HCT116 (cell line): ENCODE data around the gene B3GALNT2. TPM values are rescaled to one million over a fixed set of nuclear protein-coding genes. Genes with fewer than 3 reads are reported as not detected.

Experiments used
- ATAC-seq: fragments of 200-7000 bp; cut with Tn5 transposase; 2 replicates; pipeline ENCODE4 v1.9.1; 2020; ENCODE audit warnings: mild to moderate bottlenecking, moderate library complexity
- BruUV-seq: library from RNA; stranded (reverse); fragments of 400-500 nt; replicated peaks from 2 replicates; lab custom pipeline; 2021; lab: Mats Ljungman, UMichigan
- CTCF ChIA-PET: fragments of 300-600 bp; sonication (Branson Sonifier 250); formaldehyde crosslinking; loops from one replicate; lab custom pipeline; 2021; ENCODE audit warnings: antibody characterized with exemption; lab: Charles Lee
- POLR2A ChIA-PET: fragments of 300-600, 350-600 bp; sonication (Branson Sonifier 250); formaldehyde crosslinking; loops from one replicate; lab custom pipeline; 2021; ENCODE audit warnings: antibody characterized with exemption; lab: Charles Lee
- RAD21 ChIA-PET, 2 experiments: fragments of 300-600 bp; sonication (Branson Sonifier 250); formaldehyde crosslinking; loops; one replicate each; lab custom pipeline; 2023; ENCODE audit warnings: low total read pairs in 2 of 2; ENCODE audit not compliant: uncharacterized antibody in 2 of 2, unreplicated experiment in 2 of 2, low non-redundant PET in 1 of 2; lab: Charles Lee
- DNase-seq: peaks from one replicate; pipeline ENCODE4 v3.0.0-alpha.2; 2010; ENCODE audit warnings: low read depth, low spot score
- H2AFZ ChIP-seq: fragments of 200-600 bp; shearing (Covaris generic), sonication (generic); 2 replicates; pipeline ENCODE4 v1.6.1; 2017; ENCODE audit warnings: low read depth, mixed run types, mixed read lengths, antibody characterized with exemption, low read length; ENCODE audit not compliant: poor library complexity, severe bottlenecking
- H3K27ac ChIP-seq: 2 replicates; pipeline ENCODE4 v1.5.1; 2012; ENCODE audit warnings: low read depth, low read length
- H3K27me3 ChIP-seq: fragments of 200-600 bp; sonication (generic); 2 replicates; pipeline ENCODE4 v1.6.1; 2016; ENCODE audit warnings: mixed run types, low read length, mixed read lengths; ENCODE audit not compliant: insufficient read depth
- H3K36me3 ChIP-seq, 2 experiments: fragments of 200-500 bp in 1 of 2; fragments of 200-600 bp in 1 of 2; sonication (Bioruptor generic) in 1 of 2; sonication (generic) in 1 of 2; 2 replicates each; pipeline versions ENCODE4 v1.5.1 to v1.6.1; 2014 to 2016; ENCODE audit warnings: low read length in 2 of 2, inconsistent platforms in 1 of 2, mixed read lengths in 1 of 2, mixed run types in 1 of 2; ENCODE audit not compliant: insufficient read depth in 2 of 2, control insufficient read depth in 1 of 2
- H3K4me1 ChIP-seq, 2 experiments: fragments of 200-600 bp in 1 of 2; sonication (generic) in 1 of 2; 2 replicates each; pipeline versions ENCODE4 v1.5.1 to v1.6.1; 2012 to 2017; ENCODE audit warnings: low read length in 2 of 2, inconsistent platforms in 1 of 2, mild to moderate bottlenecking in 1 of 2, mixed read lengths in 1 of 2, mixed run types in 1 of 2, moderate library complexity in 1 of 2; ENCODE audit not compliant: insufficient read depth in 2 of 2, control insufficient read depth in 1 of 2
- H3K4me2 ChIP-seq: fragments of 200-600 bp; sonication (generic); 2 replicates; pipeline ENCODE4 v1.6.1; 2017; ENCODE audit warnings: mixed run types, low read length, mixed read lengths
- H3K4me3 ChIP-seq, 2 experiments: fragments of 200-600 bp in 1 of 2; sonication (generic) in 1 of 2; replicated peaks in 1 of 2; 2 replicates each; pipeline ENCODE4 v1.5.1; 2011 to 2016; ENCODE audit warnings: low read length in 2 of 2, control low read depth in 1 of 2, low read depth in 1 of 2, mild to moderate bottlenecking in 1 of 2, mixed read lengths in 1 of 2, mixed run types in 1 of 2
- H3K79me2 ChIP-seq: fragments of 200-600 bp; sonication (generic); 2 replicates; pipeline ENCODE4 v1.6.1; 2017; ENCODE audit warnings: mild to moderate bottlenecking, mixed run types, low read length, moderate library complexity, mixed read lengths; ENCODE audit not compliant: insufficient read depth
- H3K9ac ChIP-seq: fragments of 200-600 bp; sonication (generic); 2 replicates; pipeline ENCODE4 v1.6.1; 2016; ENCODE audit warnings: low read length, mixed read lengths
- H3K9me2 ChIP-seq: fragments of 200-600 bp; sonication (generic), shearing (Covaris generic); 2 replicates; pipeline ENCODE4 v1.6.1; 2017; ENCODE audit warnings: mixed run types, mild to moderate bottlenecking, moderate library complexity; ENCODE audit not compliant: insufficient read depth
- H3K9me3 ChIP-seq, 2 experiments: fragments of 200-500 bp in 1 of 2; fragments of 200-600 bp in 1 of 2; sonication (Bioruptor generic) in 1 of 2; sonication (generic) in 1 of 2; 2 replicates each; pipeline ENCODE4 v1.6.1; 2014 to 2017; ENCODE audit warnings: low read length in 2 of 2, mixed read lengths in 2 of 2, inconsistent platforms in 1 of 2, low read depth in 1 of 2, mild to moderate bottlenecking in 1 of 2, mixed run types in 1 of 2, moderate library complexity in 1 of 2; ENCODE audit not compliant: control insufficient read depth in 1 of 2, insufficient read depth in 1 of 2
- H4K20me1 ChIP-seq: fragments of 200-600 bp; sonication (generic), shearing (Covaris generic); 2 replicates; pipeline ENCODE4 v1.6.1; 2017; ENCODE audit warnings: mixed run types, mild to moderate bottlenecking, moderate library complexity; ENCODE audit not compliant: insufficient read depth
- CBX3 ChIP-seq: IDR thresholded peaks from 2 replicates; pipeline ENCODE4 v1.6.1; 2012; ENCODE audit warnings: low read depth
- ELF1 ChIP-seq: IDR thresholded peaks from 2 replicates; pipeline ENCODE4 v1.6.1; 2012; ENCODE audit warnings: low read depth, borderline replicate concordance
- EZH2 ChIP-seq: fragments of 200-600 bp; sonication (generic); IDR thresholded peaks from 2 replicates; pipeline ENCODE4 v1.6.1; 2017; ENCODE audit warnings: antibody characterized with exemption, mixed run types
- EZH2phosphoT487 ChIP-seq: fragments of 200-600 bp; IDR thresholded peaks from 2 replicates; pipeline ENCODE4 v1.6.1; 2018; ENCODE audit warnings: antibody characterized with exemption, borderline replicate concordance
- FOSL1 ChIP-seq: IDR thresholded peaks from 2 replicates; pipeline ENCODE4 v1.6.1; 2012; ENCODE audit warnings: low read depth
- JUND ChIP-seq: IDR thresholded peaks from 2 replicates; pipeline ENCODE4 v1.6.1; 2012
- POLR2AphosphoS5 ChIP-seq: IDR thresholded peaks from 2 replicates; pipeline ENCODE4 v1.6.1; 2011; ENCODE audit warnings: mild to moderate bottlenecking, low read depth, low read length, moderate library complexity
- SIN3A ChIP-seq: IDR thresholded peaks from 2 replicates; pipeline ENCODE4 v1.6.1; 2012; ENCODE audit warnings: low read depth
- SRF ChIP-seq: IDR thresholded peaks from 2 replicates; pipeline ENCODE4 v1.6.1; 2012; ENCODE audit warnings: low read depth
- TCF7L2 ChIP-seq: IDR thresholded peaks from 2 replicates; pipeline ENCODE4 v1.7.0; 2011; ENCODE audit warnings: borderline replicate concordance, inconsistent platforms; ENCODE audit not compliant: insufficient read depth, insufficient read length; ENCODE audit errors: extremely low read depth
- YY1 ChIP-seq: IDR thresholded peaks from 2 replicates; pipeline ENCODE4 v1.6.1; 2011; ENCODE audit warnings: low read length, low read depth, moderate library complexity, mild to moderate bottlenecking; ENCODE audit not compliant: insufficient replicate concordance; ENCODE audit errors: extremely low read depth
- ZFX ChIP-seq: fragments of 450-650 bp; IDR thresholded peaks from 2 replicates; pipeline ENCODE4 v1.6.1; 2017
- intact Hi-C: fragments of 100-400 bp; cut with micrococcal nuclease; formaldehyde crosslinking; loops from 2 replicates; pipeline ENCODE4 v1.10.0; 2022
- total RNA-seq: library from RNA; stranded (reverse); gene quantifications from one replicate; pipeline ENCODE4 v1.2.1, GENCODE V29; 2021; ENCODE audit not compliant: unreplicated experiment
- TF ChIP-seq, protein P1 (sequence below): IDR thresholded peaks from 2 replicates; pipeline ENCODE4 v1.6.1; 2012; ENCODE audit warnings: low read depth
- TF ChIP-seq, protein P2 (sequence below): IDR thresholded peaks from 2 replicates; pipeline ENCODE4 v1.6.1; 2011; ENCODE audit warnings: mild to moderate bottlenecking, low read length, moderate library complexity; ENCODE audit not compliant: insufficient replicate concordance; ENCODE audit errors: extremely low read depth

B3GALNT2 gene
- total RNA-seq, 1 experiment from 2014 or later: 36.8 TPM

DNA sequence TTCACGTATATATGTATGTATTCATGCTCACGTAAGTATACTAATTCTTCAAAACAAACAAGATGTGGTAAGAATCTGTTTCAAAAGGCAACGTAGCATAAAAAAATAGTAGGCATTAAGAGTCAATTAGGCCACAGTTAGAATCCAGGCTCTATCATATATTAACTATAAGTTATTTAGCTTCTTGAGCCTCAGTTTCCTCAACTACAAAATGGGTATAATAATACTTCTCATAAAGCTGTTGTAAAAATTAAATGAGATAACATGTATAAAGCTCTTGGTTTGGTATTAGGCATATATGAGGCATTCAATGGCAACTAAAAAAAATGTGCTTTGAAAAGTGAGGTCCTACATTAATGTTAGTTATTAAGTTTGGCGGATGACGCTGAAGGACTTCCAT lies 9.2 kb downstream of the B3GALNT2 start:
- Histone ChIP-seq H3K27me3 (no peaks in the 10 kb centered on the region), H3K4me3 (no peak overlapping the region), H3K36me3 (peaks cover 12 to 21% of the 10 kb centered on the region in 2 experiments; a peak in 3 of 4 replicates), H3K27ac (no peak overlapping the region), H3K9me3 (no peaks in the 10 kb centered on the region), H3K9me2 (no peaks in the 10 kb centered on the region), H4K20me1 (0 out of 2 replicates have a peak, but pooled peaks cover 3% of the 10 kb centered on the region), H2AFZ (no peak overlapping the region), H3K9ac (no peak overlapping the region), H3K4me2 (no peak overlapping the region), H3K4me1 (peaks cover 0 to under 1% of the 10 kb centered on the region in 2 experiments; a peak in 1 of 4 replicates), H3K79me2 (peaks cover 61% of the 10 kb centered on the region)
- ChIA-PET RAD21 (no interaction called here), CTCF (interaction anchor here (1.3 kb wide), 1 partner anchor 9 kb away, joined by 3 read pairs; the partner anchor contains the start of gene B3GALNT2), POLR2A (interaction anchor here (0.6 to 1.2 kb wide), 2 partner anchors 9 to 10 kb away, joined by 3 to 5 read pairs; partner anchors contain the start of gene B3GALNT2)
- no TSS peak for BruUV-seq
- DNase-seq (no peak), ATAC-seq (no peak)
- intact Hi-C loops: no loop called here
- TF ChIP-seq ELF1: no peak
- TF ChIP-seq SIN3A: no peak
- TF ChIP-seq JUND: no peak
- TF ChIP-seq POLR2AphosphoS5: no peak
- no peak for TF ChIP-seq SRF
- no peak for TF ChIP-seq FOSL1
- no peak for TF ChIP-seq EZH2phosphoT487
- TF ChIP-seq, protein P1, sequence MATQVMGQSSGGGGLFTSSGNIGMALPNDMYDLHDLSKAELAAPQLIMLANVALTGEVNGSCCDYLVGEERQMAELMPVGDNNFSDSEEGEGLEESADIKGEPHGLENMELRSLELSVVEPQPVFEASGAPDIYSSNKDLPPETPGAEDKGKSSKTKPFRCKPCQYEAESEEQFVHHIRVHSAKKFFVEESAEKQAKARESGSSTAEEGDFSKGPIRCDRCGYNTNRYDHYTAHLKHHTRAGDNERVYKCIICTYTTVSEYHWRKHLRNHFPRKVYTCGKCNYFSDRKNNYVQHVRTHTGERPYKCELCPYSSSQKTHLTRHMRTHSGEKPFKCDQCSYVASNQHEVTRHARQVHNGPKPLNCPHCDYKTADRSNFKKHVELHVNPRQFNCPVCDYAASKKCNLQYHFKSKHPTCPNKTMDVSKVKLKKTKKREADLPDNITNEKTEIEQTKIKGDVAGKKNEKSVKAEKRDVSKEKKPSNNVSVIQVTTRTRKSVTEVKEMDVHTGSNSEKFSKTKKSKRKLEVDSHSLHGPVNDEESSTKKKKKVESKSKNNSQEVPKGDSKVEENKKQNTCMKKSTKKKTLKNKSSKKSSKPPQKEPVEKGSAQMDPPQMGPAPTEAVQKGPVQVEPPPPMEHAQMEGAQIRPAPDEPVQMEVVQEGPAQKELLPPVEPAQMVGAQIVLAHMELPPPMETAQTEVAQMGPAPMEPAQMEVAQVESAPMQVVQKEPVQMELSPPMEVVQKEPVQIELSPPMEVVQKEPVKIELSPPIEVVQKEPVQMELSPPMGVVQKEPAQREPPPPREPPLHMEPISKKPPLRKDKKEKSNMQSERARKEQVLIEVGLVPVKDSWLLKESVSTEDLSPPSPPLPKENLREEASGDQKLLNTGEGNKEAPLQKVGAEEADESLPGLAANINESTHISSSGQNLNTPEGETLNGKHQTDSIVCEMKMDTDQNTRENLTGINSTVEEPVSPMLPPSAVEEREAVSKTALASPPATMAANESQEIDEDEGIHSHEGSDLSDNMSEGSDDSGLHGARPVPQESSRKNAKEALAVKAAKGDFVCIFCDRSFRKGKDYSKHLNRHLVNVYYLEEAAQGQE: no peak
- TF ChIP-seq ZFX: no peak
- TF ChIP-seq YY1: no peak
- TF ChIP-seq, protein P2, sequence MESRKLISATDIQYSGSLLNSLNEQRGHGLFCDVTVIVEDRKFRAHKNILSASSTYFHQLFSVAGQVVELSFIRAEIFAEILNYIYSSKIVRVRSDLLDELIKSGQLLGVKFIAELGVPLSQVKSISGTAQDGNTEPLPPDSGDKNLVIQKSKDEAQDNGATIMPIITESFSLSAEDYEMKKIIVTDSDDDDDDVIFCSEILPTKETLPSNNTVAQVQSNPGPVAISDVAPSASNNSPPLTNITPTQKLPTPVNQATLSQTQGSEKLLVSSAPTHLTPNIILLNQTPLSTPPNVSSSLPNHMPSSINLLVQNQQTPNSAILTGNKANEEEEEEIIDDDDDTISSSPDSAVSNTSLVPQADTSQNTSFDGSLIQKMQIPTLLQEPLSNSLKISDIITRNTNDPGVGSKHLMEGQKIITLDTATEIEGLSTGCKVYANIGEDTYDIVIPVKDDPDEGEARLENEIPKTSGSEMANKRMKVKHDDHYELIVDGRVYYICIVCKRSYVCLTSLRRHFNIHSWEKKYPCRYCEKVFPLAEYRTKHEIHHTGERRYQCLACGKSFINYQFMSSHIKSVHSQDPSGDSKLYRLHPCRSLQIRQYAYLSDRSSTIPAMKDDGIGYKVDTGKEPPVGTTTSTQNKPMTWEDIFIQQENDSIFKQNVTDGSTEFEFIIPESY: no peak
- no peak for TF ChIP-seq CBX3
- TF ChIP-seq EZH2: no peak
- no peak for TF ChIP-seq TCF7L2
